Pancreas (tissue), 10 donors: ENCODE measurements around the gene ANXA3. TPM values are rescaled to one million over a fixed set of nuclear protein-coding genes. Genes with fewer than 3 reads are reported as not detected.

Experiments
- ATAC-seq, 4 donors: fragments of 200-7000 bp; cut with Tn5 transposase; one replicate each; pipeline versions ENCODE4 v1.8.0 to v1.9.1; 2020; ENCODE audit warnings: mild to moderate bottlenecking in 4 of 4, moderate library complexity in 4 of 4
- DNase-seq, 6 donors: peaks; one replicate each; pipeline ENCODE4 v3.0.0-alpha.2; 2020
- FAIRE-seq: peaks from 2 replicates; lab custom pipeline; 2012; peaks lifted over from hg19 to GRCh38; lab: Jason Lieb, UNC
- H3K27ac ChIP-seq, 4 donors: fragments of 200-600 bp; sonication (generic); 1 replicate in 3 of 4; 2 replicates in 1 of 4; pipeline versions ENCODE4 v1.5.0 to v1.8.0; 2020
- H3K27me3 ChIP-seq, 4 donors: fragments of 200-600 bp; one replicate each; pipeline ENCODE4 v1.8.0; 2021
- H3K36me3 ChIP-seq, 3 donors: fragments of 200-600 bp; sonication (generic) in 1 of 3; one replicate each; pipeline versions ENCODE4 v1.5.0 to v1.8.0; 2020 to 2021
- H3K4me1 ChIP-seq, 3 donors: fragments of 200-600 bp; one replicate each; pipeline ENCODE4 v1.8.0; 2021
- H3K4me3 ChIP-seq, 4 donors: fragments of 200-600 bp; sonication (generic) in 2 of 4; one replicate each; pipeline versions ENCODE4 v1.5.0 to v1.8.0; 2020 to 2021
- H3K9me3 ChIP-seq, 4 donors: fragments of 200-600 bp; one replicate each; pipeline ENCODE4 v1.8.0; 2021
- CTCF ChIP-seq, 4 donors: fragments of 200-600 bp; sonication (generic) in 3 of 4; IDR thresholded peaks; one replicate each; pipeline versions ENCODE4 v1.5.0 to v1.8.0; 2021; ENCODE audit warnings: antibody characterized with exemption in 4 of 4
- WGBS, 2 donors: extraction: QIAGEN DNeasy Blood & Tissue Kit; methylation state at CpG; one replicate each; pipeline ENCODE4 v1.1.7; 2013; 5-methylcytosine and 5-hydroxymethylcytosine counted together
- intact Hi-C, 3 donors: fragments of 100-400 bp; cut with DNase I; formaldehyde crosslinking; loops; one replicate each; pipeline versions ENCODE4 v1.11.1 to v1.14.2; 2022
- polyA plus RNA-seq, 2 donors: library from polyadenylated mRNA; stranded (reverse); fragments of 200-250 nt; gene quantifications; one replicate each; pipeline ENCODE4 v1.2.3, GENCODE V29; 2013
- total RNA-seq, 6 donors: library from RNA; stranded (reverse); fragmentation: NEBNext Ultra II Directional in 4 of 6; extraction: Animal tissue kit (Norgen Biotek cat#: 25700) in 4 of 6; gene quantifications; one replicate each; pipeline versions ENCODE4 v1.2.1 to v1.2.4, GENCODE V29; 2021 to 2023
- donor health status: healthy with polysubstance abuse.
- donor health status: DM: no; HTN: no; CAD: no; lungs with moderate emphysema.
- donor health status: DM: no; HTN: no; CAD: no.
- donor health status: control.
- donor health status: control.
- donor health status: Bipolar disorder and iron deficiency.
- donor health status: DM: yes; HTN: yes; CAD: no.
- donor health status: DM: no; HTN: no; CAD: no.
- donor health status: DM: no; HTN: no; CAD: no.
- donor health status: DM: yes; HTN: yes; CAD: no.

The ANXA3 gene
- total and polyA plus RNA-seq, 8 donors, result 18.7 to 64.8 (median 29.6) TPM

- DNase-seq (no peak), ATAC-seq (no peak), FAIRE-seq (no peak)
- no peak for TF ChIP-seq CTCF (IDR thresholded peaks at IDR 0.05)
- 46 to 57% methylated on average over 3 of the region's 3 CpGs for WGBS, 2 donors
- Histone ChIP-seq H3K27me3 (peaks cover 0 to 5% (median 3%) of the 10 kb centered on the region in 4 donors), H3K4me3 (peak overlapping the region in 2 of 4 donors; percentile 23 to 42), H3K27ac (peak overlapping the region in 3 of 4 donors; percentile 86 to 95 (median 90)), H3K9me3 (no peaks in the 10 kb centered on the region), H3K4me1 (no peaks in the 10 kb centered on the region), H3K36me3 (no peaks in the 10 kb centered on the region)
- intact Hi-C loops, result no loop called here
Observed at GRCh38 chr4:78553043-78553396, 1.4 kb downstream of the ANXA3 start.

- no peak for TF ChIP-seq CTCF (IDR thresholded peaks at IDR 0.05)
- intact Hi-C loops, result no loop called here
- H3K9me3 ChIP-seq, result no peaks in the 10 kb centered on the region
- H3K27me3 ChIP-seq, result peaks cover 0 to 5% (median 3%) of the 10 kb centered on the region in 4 donors
- peak overlapping the region in 2 of 4 donors; percentile 23 to 42 for H3K4me3 ChIP-seq
- no peaks in the 10 kb centered on the region for H3K4me1 ChIP-seq
- no peak for FAIRE-seq
- ATAC-seq, result no peak
- H3K36me3 ChIP-seq, result no peaks in the 10 kb centered on the region
- peak overlapping the region in 3 of 4 donors; percentile 86 to 95 (median 90) for H3K27ac ChIP-seq
- DNase-seq, result no peak
Observed at GRCh38 chr4:78553529-78554060, 2.0 kb downstream of the ANXA3 start.

GRCh38 chr4:78556665-78557064 lies 5.1 kb downstream of the ANXA3 start:
- intact Hi-C loops, result no loop called here
- no peaks in the 10 kb centered on the region for H3K36me3 ChIP-seq
- no peaks in the 10 kb centered on the region for H3K9me3 ChIP-seq
- no peak overlapping the region for H3K4me3 ChIP-seq
- FAIRE-seq, result no peak
- H3K4me1 ChIP-seq, result peaks cover 13 to 16% (median 13%) of the 10 kb centered on the region in 3 donors
- TF ChIP-seq CTCF (IDR thresholded peaks at IDR 0.05), result no peak
- WGBS, 2 donors, result 84 to 89% methylated on average over 4 of the region's 4 CpGs
- ATAC-seq, result no peak
- no peaks in the 10 kb centered on the region for H3K27me3 ChIP-seq
- DNase-seq, result no peak
- H3K27ac ChIP-seq, result no peak overlapping the region

- Histone ChIP-seq H3K4me1 (peaks cover 22 to 24% (median 22%) of the 10 kb centered on the region in 3 donors), H3K4me3 (no peak overlapping the region), H3K9me3 (no peaks in the 10 kb centered on the region), H3K36me3 (no peaks in the 10 kb centered on the region), H3K27me3 (no peaks in the 10 kb centered on the region), H3K27ac (no peak overlapping the region)
- no peak for TF ChIP-seq CTCF (IDR thresholded peaks at IDR 0.05)
- FAIRE-seq (no peak), ATAC-seq (no peak), DNase-seq (no peak)
- intact Hi-C loops, result no loop called here
- 75 to 77% methylated on average over 2 of the region's 2 CpGs for WGBS, 2 donors
Observed at GRCh38 chr4:78557841-78558240, 6.3 kb downstream of the ANXA3 start.

- ATAC-seq (no peak), DNase-seq (no peak), FAIRE-seq (no peak)
- Histone ChIP-seq H3K36me3 (no peaks in the 10 kb centered on the region), H3K4me3 (no peak overlapping the region), H3K4me1 (peaks cover 22 to 24% (median 22%) of the 10 kb centered on the region in 3 donors), H3K27me3 (no peaks in the 10 kb centered on the region), H3K27ac (no peak overlapping the region), H3K9me3 (no peaks in the 10 kb centered on the region)
- WGBS, 2 donors, result 66 to 67% methylated on average over 1 of the region's 1 CpG
- intact Hi-C loops, result no loop called here
- no peak for TF ChIP-seq CTCF (IDR thresholded peaks at IDR 0.05)
Observed at GRCh38 chr4:78558410-78558809, 6.8 kb downstream of the ANXA3 start.
